ENCODE measurements around the gene CRYBG1.

- TF ChIP-seq CTCF (IDR thresholded peaks at IDR 0.05): no peak
- TF ChIP-seq EZH2 (IDR thresholded peaks at IDR 0.05; ENCODE audit: borderline replicate concordance, insufficient read depth, low read depth, low read length, poor library complexity, severe bottlenecking): no peak
These were observed 65.9 kb downstream of the CRYBG1 start for GRCh38 chr6:106426250-106426970.

Measured in B cell (primary cell).